ENCODE data around the gene GSN.

The GSN gene

DNA sequence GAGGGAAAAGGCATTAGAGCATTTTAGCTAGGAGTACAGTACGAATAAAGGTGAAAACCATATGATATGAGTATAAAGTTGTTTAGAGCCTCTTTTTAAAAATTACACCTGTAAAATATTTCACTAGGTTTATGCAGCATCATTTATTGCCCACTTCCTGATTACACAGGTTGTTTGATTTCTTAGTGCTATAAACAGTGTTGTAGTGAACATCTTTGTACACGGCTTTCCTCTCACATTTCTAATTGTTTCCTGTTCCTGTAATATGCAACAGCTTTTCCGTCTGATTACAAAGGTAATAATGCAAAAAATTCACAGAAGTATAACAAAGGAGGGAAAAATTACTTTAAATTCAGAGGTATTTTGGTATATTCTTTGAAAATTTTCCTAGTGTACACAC is 89.0 kb downstream of the GSN start:
- no peak for DNase-seq

- DNase-seq, result no peak
Measured at GRCh38 chr9:121358751-121359150, 90.8 kb downstream of the GSN start.

- DNase-seq, result no peak
Measured at GRCh38 chr9:121359351-121360294, 91.7 kb downstream of the GSN start.

DNA sequence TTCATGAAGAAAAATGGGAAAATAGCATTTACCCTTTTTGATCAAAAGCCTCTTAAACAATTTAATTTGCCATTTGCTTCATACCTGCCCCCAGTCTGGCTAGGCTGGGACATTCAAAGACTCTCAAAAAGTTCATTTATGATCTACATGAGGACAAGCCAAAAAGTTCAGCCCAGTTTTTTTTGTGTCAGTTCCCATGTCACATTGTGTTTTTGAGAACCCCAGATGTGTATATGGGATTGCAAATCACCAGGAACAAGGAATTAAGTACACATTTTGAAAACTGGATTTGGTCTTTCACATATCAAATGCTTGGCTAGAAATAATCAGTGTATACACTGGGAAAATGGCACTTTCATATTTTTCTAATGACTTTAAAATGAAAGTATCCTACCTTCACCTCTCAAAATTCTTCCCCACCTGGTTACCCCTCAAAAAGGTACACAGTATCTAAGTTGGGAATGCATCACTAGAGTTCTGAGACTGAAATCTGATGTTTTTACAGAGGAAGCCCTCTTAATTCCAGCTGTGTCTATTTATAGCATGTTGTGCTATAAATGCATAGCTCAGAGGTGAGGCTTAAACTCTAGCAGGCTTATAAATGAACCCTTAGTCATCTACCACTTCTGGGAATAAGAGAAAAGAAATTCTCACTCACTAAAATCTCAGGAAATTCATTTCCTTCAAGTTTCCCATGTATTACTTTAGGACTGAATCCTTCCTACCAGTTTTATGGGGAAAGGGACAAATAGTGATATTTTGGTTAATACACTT is 92.8 kb downstream of the GSN start:
- DNase-seq, result no peak

GRCh38 chr9:121362813-121363621 is 95.1 kb downstream of the GSN start:
- DNase-seq, result no peak

GRCh38 chr9:121363622-121363961 is 95.6 kb downstream of the GSN start:
- no peak for DNase-seq

DNA sequence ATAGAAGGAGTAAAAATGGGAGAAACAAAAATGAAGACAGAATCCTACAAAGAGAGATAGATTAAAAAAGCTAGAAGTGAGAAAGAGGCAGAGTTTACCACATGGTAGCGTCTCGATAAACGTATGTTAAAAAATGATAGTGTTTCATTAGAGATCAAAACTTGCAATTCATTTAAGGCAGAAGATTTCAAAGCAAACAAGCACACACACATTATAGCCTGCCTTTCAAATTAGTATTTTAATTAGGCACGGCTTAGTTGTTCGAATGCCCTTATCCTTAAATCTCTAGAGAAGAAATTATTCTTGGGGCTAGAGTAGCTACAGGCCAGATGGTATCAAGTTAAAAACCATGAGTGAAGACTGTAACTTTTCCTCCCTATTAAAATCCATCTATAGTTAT is 96.1 kb downstream of the GSN start:
- DNase-seq, result no peak

- DNase-seq, result no peak
Measured at GRCh38 chr9:121364886-121365285, 96.9 kb downstream of the GSN start.

DNA sequence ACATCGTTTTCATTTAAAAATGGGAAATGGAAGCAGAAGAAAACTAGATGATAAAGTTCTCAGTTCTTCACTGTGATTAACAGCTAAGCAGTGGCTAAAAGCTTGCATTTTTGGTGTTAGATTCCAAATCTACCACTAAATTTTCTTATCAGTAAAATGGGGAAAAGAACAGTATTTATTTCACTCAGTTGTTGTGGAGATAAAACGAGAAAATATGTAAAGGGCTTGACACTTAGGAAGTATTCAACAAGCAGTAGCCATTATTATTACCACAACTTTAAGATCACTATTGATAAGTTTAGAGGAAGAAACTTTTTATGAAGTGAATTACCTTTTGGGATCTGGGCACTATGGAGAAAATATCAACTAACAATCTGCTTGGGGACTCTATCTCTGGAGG is 97.6 kb downstream of the GSN start:
- no peak for DNase-seq

DNA sequence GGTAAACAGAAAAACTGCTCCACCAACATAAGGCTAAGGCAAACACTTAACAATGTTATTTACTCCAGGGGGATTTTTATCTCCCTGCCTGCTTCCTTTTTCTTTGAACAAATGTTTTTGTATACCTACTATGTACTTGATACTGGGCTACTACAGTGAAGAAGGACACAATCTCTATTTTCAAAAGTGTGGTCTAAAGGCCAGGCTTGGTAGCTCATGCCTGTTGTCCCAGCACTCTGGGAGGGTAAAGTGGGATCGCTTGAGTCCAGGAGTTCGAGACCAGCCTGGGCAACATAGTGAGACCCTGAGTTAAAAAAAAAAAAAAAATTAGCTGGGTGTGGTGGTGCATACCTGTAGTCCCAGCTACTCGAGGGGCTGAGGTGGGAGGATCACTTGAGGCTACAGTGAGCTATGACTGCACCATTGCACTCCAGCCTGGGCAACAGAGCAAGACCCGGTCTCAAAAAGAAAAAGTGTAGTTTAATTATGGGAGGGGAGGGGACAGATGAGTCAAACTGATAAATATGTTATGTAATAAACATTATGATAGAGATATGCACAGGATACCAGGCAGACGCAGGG is 98.7 kb downstream of the GSN start:
- DNase-seq, result no peak

DNA sequence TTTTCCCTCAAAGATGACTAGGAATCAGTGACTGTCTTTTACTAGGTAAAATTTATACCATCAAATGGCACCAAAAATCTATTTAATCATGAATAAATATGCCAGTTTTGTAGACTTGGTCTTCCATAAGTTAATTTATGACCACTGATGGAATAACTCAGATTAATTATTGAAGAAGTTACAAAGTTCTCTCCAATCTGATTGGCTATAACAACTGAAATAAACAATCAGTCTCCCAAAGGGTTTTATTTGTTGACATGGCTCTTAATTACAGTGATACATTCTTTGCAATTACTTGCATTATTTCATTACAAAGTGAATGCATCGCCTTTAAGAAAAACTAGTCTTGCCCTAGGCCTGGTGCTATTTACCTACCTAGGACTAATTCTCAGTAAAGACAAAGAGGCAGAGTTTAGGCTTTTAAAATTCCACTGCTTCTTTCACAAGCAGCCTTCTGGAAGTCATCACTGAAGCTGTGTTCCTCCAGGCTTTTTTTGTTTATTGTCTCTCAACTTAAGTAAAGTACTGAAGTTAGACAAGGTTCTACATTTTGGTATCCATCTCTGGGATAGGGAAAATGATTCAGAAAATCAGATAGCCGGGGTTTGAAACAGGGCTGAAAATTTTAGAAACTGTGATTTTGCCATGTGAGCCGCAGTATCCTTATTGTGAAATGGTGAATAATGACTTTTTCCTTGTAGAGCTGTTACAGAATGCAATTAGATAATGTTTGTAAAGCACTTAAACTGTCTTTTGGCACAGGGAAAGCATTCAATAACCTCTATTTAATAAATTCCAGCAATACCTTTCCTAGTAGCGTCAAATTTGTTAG is 99.6 kb downstream of the GSN start:
- DNase-seq, result no peak

GRCh38 chr9:121368138-121368522 is 100.2 kb downstream of the GSN start:
- DNase-seq, result no peak

- DNase-seq, result no peak
Measured at GRCh38 chr9:121368745-121369144, 100.8 kb downstream of the GSN start.

- DNase-seq, result peak; percentile 73
Measured at GRCh38 chr9:121369595-121370265, 101.8 kb downstream of the GSN start, which contains the start of gene STOM. TSS of gene STOM (minus strand) at chr9:121370250. CDS start at chr9:121370187, 63 bp downstream.

- DNase-seq, result no peak
Measured at GRCh38 chr9:121371495-121372061, 103.6 kb downstream of the GSN start.

DNA sequence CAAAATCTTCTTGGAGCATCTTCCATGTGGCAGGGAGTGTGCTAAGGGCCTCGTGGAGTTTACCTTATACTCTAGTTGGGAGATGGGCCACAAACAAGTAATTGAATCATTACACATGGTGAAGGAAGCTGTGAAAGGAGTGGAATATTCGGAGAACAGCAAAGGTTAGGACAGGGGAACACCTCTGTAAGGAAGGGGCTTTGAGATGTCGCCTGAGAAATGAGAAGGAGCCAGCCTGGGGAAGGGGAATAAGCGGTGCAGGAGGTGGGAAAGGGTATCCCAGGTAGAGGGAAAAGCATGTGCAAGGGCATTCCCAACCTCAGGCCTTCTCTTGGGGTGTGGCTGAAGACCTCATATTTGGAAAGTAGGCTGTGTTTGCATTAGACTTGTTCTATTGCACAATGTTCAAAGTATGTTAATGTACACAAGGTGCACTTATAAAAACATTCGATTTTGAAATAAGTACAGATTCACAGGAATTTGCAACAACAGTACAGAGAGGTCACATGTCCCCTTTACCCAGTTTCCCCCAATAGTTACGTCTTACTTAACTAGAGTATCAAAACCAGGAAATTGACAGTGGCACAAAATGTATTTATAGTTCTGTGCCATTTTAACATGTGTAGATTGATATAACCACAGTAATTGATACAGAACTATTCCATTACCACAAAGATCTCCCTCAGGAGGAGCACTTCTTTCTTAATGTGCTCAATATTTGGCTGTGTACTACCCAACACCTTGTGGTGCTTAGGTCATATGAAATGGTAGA is 104.5 kb downstream of the GSN start:
- DNase-seq, result no peak

- DNase-seq, result no peak
Measured at GRCh38 chr9:121373011-121373729, 105.2 kb downstream of the GSN start.

- DNase-seq, result no peak
Measured at GRCh38 chr9:121376214-121376830, 108.4 kb downstream of the GSN start.

DNA sequence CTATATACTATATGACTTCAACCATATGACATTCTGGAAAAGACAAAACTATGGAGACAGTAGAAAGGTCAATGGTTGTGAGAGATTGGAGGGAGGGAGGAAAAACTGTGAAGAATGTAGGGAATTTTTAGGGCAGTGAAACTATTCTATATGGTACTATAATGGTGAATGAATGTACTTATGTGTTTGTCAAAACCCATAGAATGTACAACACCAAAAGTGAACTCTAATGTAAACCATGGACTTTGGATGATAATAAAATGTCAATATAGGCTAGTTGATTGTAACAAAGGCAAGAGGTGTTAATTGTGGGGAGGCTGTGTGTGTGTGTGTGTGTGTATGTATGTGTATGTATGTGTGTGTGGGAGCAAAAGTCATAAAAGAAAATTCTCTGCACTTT is 112.9 kb downstream of the GSN start:
- DNase-seq, result no peak

Data from CD4-positive, alpha-beta T cell treated with Interleukin-17A for 4 hours (primary cell).